ENCODE measurements around the gene KCNQ1.

Gene KCNQ1

GRCh38 chr11:2406878-2407410 lies 37.9 kb upstream of the KCNQ1 start:
- Histone ChIP-seq H3K27ac (no peak overlapping the region), H3K4me2 (no peak overlapping the region), H3K36me3 (peaks cover 21 to 34% (median 28%) of the 10 kb centered on the region in 11 experiments), H3K9ac (no peak overlapping the region), H3K27me3 (peaks cover 0 to 31% (median 21%) of the 10 kb centered on the region in 11 experiments; a peak in 14 of 22 replicates), H3K4me3 (no peak overlapping the region), H3K9me3 (replicated peaks in 1 of 11) (no peaks in the 10 kb centered on the region), H3K4me1 (peaks cover 18 to 41% (median 30%) of the 10 kb centered on the region in 10 experiments), H4K20me1 (peaks cover 0 to 35% (median 14%) of the 10 kb centered on the region in 11 experiments; a peak in 10 of 22 replicates)
- TF ChIP-seq Cebpa-rat (IDR thresholded peaks at IDR 0.05): no peak

DNA sequence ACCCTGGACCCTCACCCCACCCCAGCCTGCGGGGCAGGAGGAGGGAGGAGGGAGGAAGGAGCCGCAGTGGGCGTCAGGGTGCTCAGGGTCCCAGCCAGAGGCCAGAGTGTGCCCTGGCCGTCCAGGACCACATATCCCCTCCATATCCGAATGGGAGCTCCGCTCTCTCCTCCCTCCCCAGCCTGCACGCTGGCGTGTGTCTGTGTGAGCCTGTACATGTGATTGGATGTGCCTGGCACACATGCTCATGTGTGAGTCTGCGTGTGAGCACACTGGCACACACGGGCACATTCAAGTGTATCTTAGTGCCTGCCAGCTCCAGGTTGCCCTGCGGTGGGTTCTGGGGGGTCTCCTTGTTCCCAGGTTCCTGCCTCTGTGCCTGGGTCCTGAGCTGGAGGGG lies 36.1 kb upstream of the KCNQ1 start:
- peak overlapping the region in 8 of 11 experiments; percentile 78 to 96 (median 90); a peak in 9 of 22 replicates for H3K4me2 ChIP-seq
- H3K4me3 ChIP-seq: no peak overlapping the region
- no peak overlapping the region for H3K27ac ChIP-seq
- peaks cover 0 to 18% (median 11%) of the 10 kb centered on the region in 11 experiments; a peak in 9 of 22 replicates for H4K20me1 ChIP-seq
- no peak for TF ChIP-seq Cebpa-rat (IDR thresholded peaks at IDR 0.05)
- peaks cover 0 to 31% (median 21%) of the 10 kb centered on the region in 11 experiments; a peak in 14 of 22 replicates for H3K27me3 ChIP-seq
- peaks cover 13 to 43% (median 30%) of the 10 kb centered on the region in 10 experiments for H3K4me1 ChIP-seq
- peak overlapping the region in 4 of 11 experiments; percentile 1 to 68 (median 60); a peak in 3 of 22 replicates for H3K9ac ChIP-seq
- H3K36me3 ChIP-seq: peaks cover 4 to 17% (median 11%) of the 10 kb centered on the region in 11 experiments; a peak in 21 of 22 replicates
- H3K9me3 ChIP-seq (replicated peaks in 1 of 11): no peaks in the 10 kb centered on the region

DNA sequence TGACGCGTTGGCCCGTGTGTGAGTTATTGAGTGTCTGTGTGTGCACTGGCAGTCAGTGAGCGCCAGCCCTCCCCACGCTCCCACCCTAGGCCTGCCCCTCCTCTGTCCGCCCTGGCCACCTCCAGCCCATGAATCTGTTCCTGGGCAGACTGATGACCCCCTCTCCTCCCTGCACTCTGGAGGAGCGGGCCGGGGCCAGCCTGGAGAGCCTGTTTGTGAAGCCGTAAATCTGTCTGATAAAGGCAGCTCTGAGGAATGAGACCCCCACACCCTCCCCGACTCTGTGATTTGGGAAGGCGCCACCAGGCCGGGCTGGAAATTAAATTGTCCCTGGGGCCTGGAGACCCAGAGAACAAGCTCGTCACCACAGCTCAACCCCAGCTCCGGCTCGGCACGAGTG lies 35.7 kb upstream of the KCNQ1 start:
- Histone ChIP-seq H3K4me1 (peaks cover 13 to 47% (median 30%) of the 10 kb centered on the region in 10 experiments), H3K4me3 (no peak overlapping the region), H3K27ac (no peak overlapping the region; a peak in 2 of 22 replicates), H4K20me1 (peaks cover 0 to 13% (median 6%) of the 10 kb centered on the region in 11 experiments; a peak in 9 of 22 replicates), H3K27me3 (peaks cover 0 to 31% (median 21%) of the 10 kb centered on the region in 11 experiments; a peak in 14 of 22 replicates), H3K9me3 (replicated peaks in 1 of 11) (no peaks in the 10 kb centered on the region), H3K9ac (peak overlapping the region in 6 of 11 experiments; percentile 31 to 68 (median 56); a peak in 9 of 22 replicates), H3K36me3 (peaks cover 0 to 12% (median 6%) of the 10 kb centered on the region in 11 experiments; a peak in 15 of 22 replicates), H3K4me2 (peak overlapping the region; percentile 78 to 96 (median 84))
- TF ChIP-seq Cebpa-rat (IDR thresholded peaks at IDR 0.05): no peak

DNA sequence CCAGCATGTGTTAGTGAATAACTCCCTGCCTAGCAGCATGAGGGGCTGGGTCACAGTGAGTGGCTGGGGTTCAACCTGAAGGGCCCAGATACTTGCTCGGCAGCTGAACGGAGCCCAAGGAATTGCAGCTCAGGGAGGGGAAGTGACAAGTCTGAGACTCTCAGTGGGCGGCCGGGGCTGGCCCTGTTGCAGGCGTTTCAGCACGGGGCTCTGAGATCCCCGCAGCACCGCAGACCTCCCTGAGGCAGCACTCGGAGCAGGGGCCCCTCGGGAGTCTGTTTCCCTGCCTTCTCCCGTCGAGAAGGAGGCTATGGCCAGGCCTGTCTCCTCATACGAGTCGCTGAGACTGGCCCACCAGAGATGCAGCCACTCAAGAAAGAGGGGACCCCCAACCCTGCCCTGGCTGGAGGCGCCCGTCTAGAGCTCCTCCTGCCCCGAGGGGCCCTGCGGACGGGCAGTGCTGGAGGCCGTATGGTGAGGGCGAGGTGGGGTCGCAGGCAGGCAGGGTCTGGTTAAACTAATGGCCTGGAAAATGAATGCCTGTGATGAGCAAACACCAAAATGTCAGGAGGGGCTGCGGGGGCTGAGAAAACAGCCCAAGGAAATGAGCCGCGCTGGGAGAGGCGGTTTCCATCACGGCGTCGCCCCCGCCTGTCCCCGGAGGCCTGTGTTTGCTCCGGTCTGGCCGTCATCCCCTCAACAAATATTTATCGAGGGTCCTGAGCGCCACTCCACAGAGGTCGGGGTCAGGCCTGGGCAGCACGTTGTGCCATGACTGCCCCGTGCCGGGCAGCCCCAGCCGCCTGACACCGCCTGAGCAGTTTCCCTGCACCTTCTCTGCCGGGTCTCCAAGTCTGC lies 35.0 kb upstream of the KCNQ1 start:
- peak overlapping the region; percentile 78 to 96 (median 84) for H3K4me2 ChIP-seq
- TF ChIP-seq Cebpa-rat (IDR thresholded peaks at IDR 0.05): no peak
- H3K36me3 ChIP-seq: peaks cover 0 to 5% (median 0%) of the 10 kb centered on the region in 11 experiments; a peak in 6 of 22 replicates
- H3K27me3 ChIP-seq: peaks cover 0 to 31% (median 21%) of the 10 kb centered on the region in 11 experiments; a peak in 14 of 22 replicates
- peak overlapping the region in 3 of 10 experiments; percentile 11 to 30 (median 29); a peak in 1 of 20 replicates for H3K4me3 ChIP-seq
- peaks cover 13 to 47% (median 30%) of the 10 kb centered on the region in 10 experiments for H3K4me1 ChIP-seq
- H3K27ac ChIP-seq: peak overlapping the region in 4 of 11 experiments; percentile 46 to 61 (median 56); a peak in 8 of 22 replicates
- peak overlapping the region in 9 of 11 experiments; percentile 31 to 68 (median 53); a peak in 15 of 22 replicates for H3K9ac ChIP-seq
- H3K9me3 ChIP-seq (replicated peaks in 1 of 11): no peaks in the 10 kb centered on the region
- H4K20me1 ChIP-seq: peaks cover 0 to 6% (median 0%) of the 10 kb centered on the region in 11 experiments; a peak in 6 of 22 replicates

GRCh38 chr11:2410616-2411015 lies 34.2 kb upstream of the KCNQ1 start:
- Histone ChIP-seq H3K4me3 (no peak overlapping the region), H4K20me1 (peaks cover 0 to 4% (median 0%) of the 10 kb centered on the region in 11 experiments; a peak in 3 of 22 replicates), H3K4me2 (peak overlapping the region in 9 of 11 experiments; percentile 78 to 96 (median 88); a peak in 18 of 22 replicates), H3K4me1 (peaks cover 13 to 48% (median 30%) of the 10 kb centered on the region in 10 experiments), H3K27ac (no peak overlapping the region), H3K36me3 (no peaks in the 10 kb centered on the region), H3K9me3 (replicated peaks in 1 of 11) (no peaks in the 10 kb centered on the region), H3K27me3 (peaks cover 0 to 31% (median 21%) of the 10 kb centered on the region in 11 experiments; a peak in 14 of 22 replicates), H3K9ac (peak overlapping the region in 4 of 11 experiments; percentile 44 to 65 (median 56); a peak in 3 of 22 replicates)
- no peak for TF ChIP-seq Cebpa-rat (IDR thresholded peaks at IDR 0.05)

DNA sequence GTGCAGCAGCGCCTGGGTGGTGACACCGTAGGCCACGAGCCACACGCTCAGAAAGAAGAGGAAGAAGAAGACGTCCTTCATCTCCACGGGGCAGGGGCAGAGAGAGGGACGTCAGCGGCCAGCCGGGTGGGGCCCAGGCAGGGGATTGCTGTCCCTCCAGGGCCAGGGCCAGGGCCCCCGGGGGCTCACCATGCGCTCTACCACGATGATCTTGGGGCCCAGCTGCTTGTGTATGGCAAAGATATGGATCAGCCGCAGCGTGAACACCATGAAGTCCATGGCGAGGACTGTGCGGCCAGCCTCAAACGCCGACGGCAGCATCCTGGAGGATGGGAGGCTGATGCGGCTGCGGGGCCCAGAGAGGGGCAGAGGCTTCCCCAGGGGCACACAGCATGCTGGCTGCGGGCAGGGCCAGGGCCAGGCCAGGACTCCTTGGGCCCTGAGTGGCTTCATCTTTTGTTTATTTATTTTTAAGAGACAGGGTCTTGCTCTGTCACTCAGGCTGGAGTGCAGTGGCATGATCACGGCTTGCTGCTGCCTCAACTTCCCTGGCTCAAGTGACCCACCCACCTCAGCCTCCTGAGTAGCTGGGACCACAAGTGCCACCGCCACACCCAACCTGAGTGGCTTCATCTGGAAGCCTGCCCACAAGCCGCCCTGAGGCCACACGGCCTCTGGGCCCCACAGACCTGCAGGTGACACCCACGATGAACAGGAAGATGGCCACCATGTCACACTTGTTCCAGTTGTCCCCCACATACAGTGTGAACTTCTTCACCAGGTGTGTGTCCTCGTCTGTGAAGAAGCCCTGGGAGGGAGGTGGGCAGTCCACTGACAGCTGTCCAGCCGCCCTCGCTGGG lies 33.1 kb upstream of the KCNQ1 start:
- H3K9ac ChIP-seq: no peak overlapping the region
- no peaks in the 10 kb centered on the region for H3K36me3 ChIP-seq
- no peak overlapping the region for H3K27ac ChIP-seq
- peak overlapping the region in 2 of 11 experiments; percentile 78 to 83; a peak in 3 of 22 replicates for H3K4me2 ChIP-seq
- H3K27me3 ChIP-seq: peaks cover 0 to 31% (median 21%) of the 10 kb centered on the region in 11 experiments; a peak in 14 of 22 replicates
- peaks cover 0 to 4% (median 0%) of the 10 kb centered on the region in 11 experiments; a peak in 3 of 22 replicates for H4K20me1 ChIP-seq
- TF ChIP-seq Cebpa-rat (IDR thresholded peaks at IDR 0.05): no peak
- H3K9me3 ChIP-seq (replicated peaks in 1 of 11): no peaks in the 10 kb centered on the region
- no peak overlapping the region for H3K4me3 ChIP-seq
- peaks cover 13 to 58% (median 37%) of the 10 kb centered on the region in 10 experiments for H3K4me1 ChIP-seq

GRCh38 chr11:2412323-2412722 lies 32.5 kb upstream of the KCNQ1 start:
- Histone ChIP-seq H4K20me1 (peaks cover 0 to 4% (median 0%) of the 10 kb centered on the region in 11 experiments; a peak in 3 of 22 replicates), H3K27me3 (peaks cover 0 to 31% (median 21%) of the 10 kb centered on the region in 11 experiments; a peak in 14 of 22 replicates), H3K4me3 (no peak overlapping the region), H3K4me1 (peaks cover 14 to 65% (median 43%) of the 10 kb centered on the region in 10 experiments), H3K36me3 (no peaks in the 10 kb centered on the region), H3K9me3 (replicated peaks in 1 of 11) (no peaks in the 10 kb centered on the region), H3K4me2 (peak overlapping the region in 3 of 11 experiments; percentile 18 to 34 (median 24); a peak in 3 of 22 replicates), H3K27ac (no peak overlapping the region), H3K9ac (no peak overlapping the region)
- no peak for TF ChIP-seq Cebpa-rat (IDR thresholded peaks at IDR 0.05)
